ENCODE measurements around the gene AGRP.

AGRP gene

GRCh38 chr16:67460961-67461360 lies 22.4 kb downstream of the AGRP start:
- no peak for TF ChIP-seq GATA2 (IDR thresholded peaks at IDR 0.05; ENCODE audit: low read depth, low read length)
- TF ChIP-seq GATA3 (IDR thresholded peaks at IDR 0.05; ENCODE audit: low read depth, low read length), result no peak

GRCh38 chr16:67460168-67460567 lies 23.2 kb downstream of the AGRP start:
- no peak for TF ChIP-seq GATA3 (IDR thresholded peaks at IDR 0.05; ENCODE audit: low read depth, low read length)
- TF ChIP-seq GATA2 (IDR thresholded peaks at IDR 0.05; ENCODE audit: low read depth, low read length), result no peak

DNA sequence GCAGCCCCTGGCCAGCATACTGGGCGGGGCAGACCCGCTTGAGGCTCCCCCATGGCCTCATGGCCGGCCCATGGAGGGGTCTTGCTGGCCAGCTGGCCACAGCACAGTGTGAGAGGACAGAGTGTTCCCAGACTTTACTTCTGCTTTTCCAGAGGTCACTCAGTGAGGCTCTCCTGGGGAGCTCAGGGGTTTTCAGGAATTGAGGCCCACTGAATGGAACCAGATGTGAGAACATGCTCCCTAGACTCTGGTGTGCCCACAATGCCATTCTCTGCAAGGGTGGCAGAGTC lies 23.5 kb downstream of the AGRP start:
- TF ChIP-seq GATA2 (IDR thresholded peaks at IDR 0.05; ENCODE audit: low read depth, low read length), result no peak
- no peak for TF ChIP-seq GATA3 (IDR thresholded peaks at IDR 0.05; ENCODE audit: low read depth, low read length)

- TF ChIP-seq GATA2 (IDR thresholded peaks at IDR 0.05; ENCODE audit: low read depth, low read length) (no peak), GATA3 (IDR thresholded peaks at IDR 0.05; ENCODE audit: low read depth, low read length) (no peak)
Observed at GRCh38 chr16:67459066-67459860, 24.1 kb downstream of the AGRP start.

GRCh38 chr16:67458121-67458641 lies 25.2 kb downstream of the AGRP start:
- TF ChIP-seq GATA3 (IDR thresholded peaks at IDR 0.05; ENCODE audit: low read depth, low read length) (no peak), GATA2 (IDR thresholded peaks at IDR 0.05; ENCODE audit: low read depth, low read length) (no peak)

DNA sequence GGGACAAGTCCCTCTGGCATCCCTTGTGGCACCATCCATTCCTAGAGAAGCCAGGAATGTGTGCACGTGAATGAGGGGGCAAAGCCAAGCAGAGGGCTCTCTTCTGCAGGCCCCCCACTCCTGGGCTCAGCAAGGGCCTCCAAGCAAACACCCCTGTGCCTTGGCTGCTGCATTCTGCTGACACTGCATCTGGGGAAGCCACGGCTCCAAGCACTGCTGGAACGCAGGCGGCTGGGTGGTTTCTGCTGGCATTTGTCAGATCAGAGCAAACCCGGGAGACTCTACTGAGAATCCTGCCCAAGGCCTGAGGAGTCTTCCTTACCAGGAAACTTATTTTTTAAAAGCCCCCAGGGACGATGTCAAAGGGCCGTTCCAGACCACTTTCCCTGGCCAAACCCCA lies 25.7 kb downstream of the AGRP start:
- TF ChIP-seq GATA3 (IDR thresholded peaks at IDR 0.05; ENCODE audit: low read depth, low read length) (no peak), GATA2 (IDR thresholded peaks at IDR 0.05; ENCODE audit: low read depth, low read length) (no peak)

GRCh38 chr16:67456391-67457081 lies 26.8 kb downstream of the AGRP start:
- TF ChIP-seq GATA3 (IDR thresholded peaks at IDR 0.05; ENCODE audit: low read depth, low read length) (no peak), GATA2 (IDR thresholded peaks at IDR 0.05; ENCODE audit: low read depth, low read length) (no peak)

DNA sequence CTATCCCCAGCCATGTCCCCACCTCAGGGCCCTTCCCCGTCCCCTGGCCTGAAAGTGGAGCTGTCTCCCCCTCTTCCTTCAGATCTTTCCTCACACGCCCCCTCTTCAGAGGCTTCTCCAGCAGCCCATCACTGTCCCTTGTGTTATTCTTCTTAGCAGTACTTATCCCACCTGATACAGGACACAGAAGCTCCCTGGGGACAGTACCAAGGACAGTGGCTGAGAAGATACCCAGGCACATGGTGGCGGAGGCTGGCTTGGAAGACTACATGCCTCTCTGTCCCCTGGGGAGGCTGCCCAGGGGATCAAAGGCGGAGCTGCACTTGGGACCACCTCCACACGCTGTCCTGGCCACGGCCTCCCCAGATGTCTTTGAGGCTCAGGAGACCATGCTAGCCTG lies 28.5 kb downstream of the AGRP start:
- TF ChIP-seq GATA3 (IDR thresholded peaks at IDR 0.05; ENCODE audit: low read depth, low read length), result no peak
- no peak for TF ChIP-seq GATA2 (IDR thresholded peaks at IDR 0.05; ENCODE audit: low read depth, low read length)

GRCh38 chr16:67454104-67454503 lies 29.2 kb downstream of the AGRP start:
- TF ChIP-seq GATA2 (IDR thresholded peaks at IDR 0.05; ENCODE audit: low read depth, low read length), result no peak
- TF ChIP-seq GATA3 (IDR thresholded peaks at IDR 0.05; ENCODE audit: low read depth, low read length), result no peak

DNA sequence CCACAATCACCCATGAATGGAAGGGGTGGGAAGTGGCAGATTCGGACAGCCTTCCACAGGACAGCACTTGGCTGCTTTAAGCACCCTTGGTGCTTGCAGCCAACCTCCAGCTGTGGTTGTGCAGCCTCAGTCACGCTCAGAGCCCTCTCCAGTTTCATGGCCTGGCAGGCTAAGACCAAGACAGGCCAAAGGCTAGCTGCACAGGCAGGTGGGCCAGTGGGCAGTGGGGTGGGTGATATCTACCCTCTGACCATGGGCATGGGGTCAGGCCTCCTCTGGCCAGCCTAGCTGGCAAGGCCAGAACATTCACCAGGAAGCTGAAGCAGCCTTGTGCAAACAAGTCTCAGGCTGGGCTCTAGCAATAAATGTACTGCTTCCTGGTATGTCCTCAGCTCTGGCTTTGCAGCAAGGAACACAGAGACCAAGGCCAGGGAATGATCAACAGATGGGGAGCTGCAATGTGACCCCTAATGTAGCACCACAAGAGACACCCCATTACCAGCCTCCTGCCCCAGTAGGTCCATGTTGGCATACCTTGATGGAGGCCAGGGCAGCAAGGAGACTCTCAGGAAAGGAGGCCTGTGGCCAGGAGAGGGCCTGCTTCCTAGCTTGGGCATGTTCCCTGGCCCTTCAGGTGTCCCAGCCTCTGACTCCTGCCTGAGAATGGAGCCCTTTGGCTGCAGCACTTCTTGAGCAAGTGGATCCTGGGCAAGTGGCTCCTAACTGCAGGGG lies 31.5 kb downstream of the AGRP start:
- TF ChIP-seq GATA2 (IDR thresholded peaks at IDR 0.05; ENCODE audit: low read depth, low read length) (no peak), GATA3 (IDR thresholded peaks at IDR 0.05; ENCODE audit: low read depth, low read length) (no peak)

DNA sequence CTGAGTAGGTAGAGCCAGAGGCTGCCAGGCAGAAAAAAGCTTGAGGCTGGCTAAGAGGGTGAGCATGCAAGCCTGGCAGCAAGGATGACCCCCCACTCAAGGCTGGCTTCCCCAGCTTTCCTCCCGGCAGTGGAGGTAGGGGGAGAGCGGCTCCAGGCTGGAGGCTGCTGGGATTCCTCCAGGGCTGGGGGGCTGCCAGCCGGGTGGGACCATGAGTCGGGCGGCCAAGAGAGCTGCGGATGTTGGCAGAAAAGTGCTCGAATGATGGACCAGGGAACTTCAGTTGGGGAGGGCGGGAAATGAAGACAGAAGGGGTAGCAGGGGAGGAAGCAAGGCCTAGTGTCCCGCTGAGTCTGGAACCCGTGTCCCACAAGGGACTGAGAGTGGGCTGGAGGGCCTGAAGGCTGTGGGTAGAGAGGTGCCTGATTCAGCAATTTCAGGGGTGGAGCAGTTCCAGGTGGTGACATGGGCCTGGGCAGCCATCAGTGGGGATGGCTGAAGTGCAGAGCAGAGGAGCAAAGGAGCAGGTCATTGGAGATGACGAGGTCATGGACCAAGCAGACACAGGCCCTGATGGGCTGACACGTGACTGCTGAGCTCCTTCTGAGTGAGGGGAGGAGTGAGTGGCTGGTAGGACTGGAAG lies 32.2 kb downstream of the AGRP start:
- TF ChIP-seq GATA3 (IDR thresholded peaks at IDR 0.05; ENCODE audit: low read depth, low read length) (no peak), GATA2 (IDR thresholded peaks at IDR 0.05; ENCODE audit: low read depth, low read length) (no peak)

- no peak for TF ChIP-seq GATA2 (IDR thresholded peaks at IDR 0.05; ENCODE audit: low read depth, low read length)
- no peak for TF ChIP-seq GATA3 (IDR thresholded peaks at IDR 0.05; ENCODE audit: low read depth, low read length)
Observed at GRCh38 chr16:67449739-67450138, 33.6 kb downstream of the AGRP start.

DNA sequence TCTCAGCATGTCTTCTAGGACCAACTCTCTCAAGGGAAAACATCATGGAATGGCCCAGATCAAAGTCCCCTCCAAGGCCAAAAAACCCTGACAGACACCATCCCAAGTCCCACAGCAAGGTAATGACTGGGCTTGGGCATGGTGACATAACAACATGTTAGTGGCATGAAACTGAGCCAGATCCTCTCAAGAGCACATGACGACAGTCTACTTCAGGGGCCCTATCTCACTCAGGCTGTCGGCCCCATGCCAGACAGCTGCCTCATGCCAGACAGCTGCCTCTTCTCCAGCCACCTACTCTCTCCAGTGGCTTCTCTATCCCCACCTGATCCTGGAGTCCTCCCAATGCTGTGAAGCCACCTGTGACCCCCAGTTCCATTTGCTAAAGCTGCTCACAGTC lies 34.0 kb downstream of the AGRP start:
- TF ChIP-seq GATA3 (IDR thresholded peaks at IDR 0.05; ENCODE audit: low read depth, low read length) (no peak), GATA2 (IDR thresholded peaks at IDR 0.05; ENCODE audit: low read depth, low read length) (no peak)

- TF ChIP-seq GATA3 (IDR thresholded peaks at IDR 0.05; ENCODE audit: low read depth, low read length), result no peak
- TF ChIP-seq GATA2 (IDR thresholded peaks at IDR 0.05; ENCODE audit: low read depth, low read length), result no peak
Observed at GRCh38 chr16:67448580-67448979, 34.8 kb downstream of the AGRP start.

Measured in SH-SY5Y (cell line).